Measurements from ENCODE around the gene MORC1. TPM values are rescaled to one million over a fixed set of nuclear protein-coding genes. Genes with fewer than 3 reads are reported as not detected.
A peak's percentile ranks its signal among the peaks of the same experiment; 100 is the strongest.

Gene MORC1
- polyA plus RNA-seq, 2 of the 4 experiments (the other 2 are of a cell fraction) = not detected

GRCh38 chr3:109165905-109166304, 48.0 kb upstream of the MORC1 start (continued):
- TF ChIP-seq PBX3 (IDR thresholded peaks at IDR 0.05) = no peak
- no peak for TF ChIP-seq NPAS2 (CRISPR knock-in tag; IDR thresholded peaks at IDR 0.05; ENCODE audit: borderline replicate concordance)
- TF ChIP-seq CBX2 (IDR thresholded peaks at IDR 0.05; ENCODE audit: borderline replicate concordance, low read depth) = no peak
- TF ChIP-seq PHF8 (IDR thresholded peaks at IDR 0.05; ENCODE audit: borderline replicate concordance, low read depth) = no peak
- TF ChIP-seq EHMT2 (IDR thresholded peaks at IDR 0.05; ENCODE audit: low read depth) = no peak
- TF ChIP-seq ESRRA (IDR thresholded peaks at IDR 0.05; ENCODE audit: borderline replicate concordance, low read length) = no peak
- no peak for TF ChIP-seq POLR2AphosphoS2 (conservative IDR thresholded peaks at IDR 0.05; ENCODE audit: low read length)

- CTCF ChIA-PET = no interaction called here
- Histone ChIP-seq H3K27ac (peak overlapping the region; percentile 15 to 48; a peak in 3 of 6 replicates), H3K9me3 (no peaks in the 10 kb centered on the region; the same call in 2 of the 3 replicates), H3K4me3 (no peak overlapping the region), H3K4me2 (peak overlapping the region; percentile 36), H3K4me1 (peaks cover 5% of the 10 kb centered on the region; the same call in 1 of the 3 replicates)
- FAIRE-seq = no peak
- TF ChIP-seq FOSB (CRISPR knock-in tag; IDR thresholded peaks at IDR 0.05) (no peak), NR3C1 (IDR thresholded peaks at IDR 0.05) (no peak), ZC3H11A (IDR thresholded peaks at IDR 0.05) (no peak), HMGXB4 (CRISPR knock-in tag; IDR thresholded peaks at IDR 0.05; ENCODE audit: borderline replicate concordance) (no peak), SMC3 (IDR thresholded peaks at IDR 0.05) (no peak), ESRRA (IDR thresholded peaks at IDR 0.05; ENCODE audit: borderline replicate concordance, low read length) (no peak), ELK1 (IDR thresholded peaks at IDR 0.05; ENCODE audit: low read depth, low read length) (no peak), TP53 (CRISPR knock-in tag; IDR thresholded peaks at IDR 0.05) (no peak), RFX5 (IDR thresholded peaks at IDR 0.05) (no peak), HEYL (CRISPR knock-in tag; IDR thresholded peaks at IDR 0.05) (no peak), EHMT2 (IDR thresholded peaks at IDR 0.05; ENCODE audit: low read depth) (no peak), FOXS1 (CRISPR knock-in tag; IDR thresholded peaks at IDR 0.05) (no peak), REST (IDR thresholded peaks at IDR 0.05) (no peak), KDM5A (IDR thresholded peaks at IDR 0.05) (no peak), CBX8 (IDR thresholded peaks at IDR 0.05) (no peak), MAFK (IDR thresholded peaks at IDR 0.05; ENCODE audit: partially characterized antibody) (no peak)
- WGBS (ENCODE audit: missing lambda C conversion rate) = 5% methylated on average over 2 of the region's 2 CpGs
- peak in 1 of 2 experiments; percentile 23; a peak in 2 of 6 replicates for ATAC-seq
- peak in 1 of 2 experiments; percentile 17 for DNase-seq (ENCODE audit: low read depth in 1 of 2, low spot score in 1 of 2)
- POLR2A ChIA-PET = no interaction called here
Measured at GRCh38 chr3:109161487-109162123, 43.7 kb upstream of the MORC1 start.

All from A549 (cell line).